Activated CD4-positive, alpha-beta T cell treated with anti-CD3 and anti-CD28 coated beads, Interleukin-2, Interleukin-4, amounts not matched to agents 100 ng/mL and 50 ng/mL, durations not matched to agents 16 hours and 8 hours (primary cell): ENCODE measurements around the gene STIM1.

Experiments
- DNase-seq: peaks from one replicate; pipeline ENCODE4 v3.0.0-alpha.2; 2020; ENCODE audit warnings: low spot score

Gene STIM1

DNA sequence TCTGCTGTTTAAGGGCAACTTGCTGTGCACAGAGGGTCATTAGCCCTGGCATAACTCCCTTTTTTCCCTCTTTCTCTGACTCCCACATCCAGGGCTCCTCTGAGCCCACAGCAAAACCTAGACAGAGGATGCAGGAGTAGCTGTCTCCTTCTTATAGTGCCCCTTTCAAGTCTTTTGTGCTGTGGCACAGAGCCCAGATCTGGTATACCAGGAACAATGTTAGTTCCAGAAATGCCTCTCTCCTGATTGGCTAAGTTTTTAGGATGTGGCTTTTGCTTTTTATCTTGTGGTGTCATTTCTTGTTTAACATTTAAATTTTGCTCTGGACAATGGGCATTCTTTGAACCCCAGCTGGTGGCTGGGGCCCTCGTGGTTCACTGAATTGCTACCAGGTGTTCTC is 213.5 kb downstream of the STIM1 start:
- DNase-seq = no peak

DNA sequence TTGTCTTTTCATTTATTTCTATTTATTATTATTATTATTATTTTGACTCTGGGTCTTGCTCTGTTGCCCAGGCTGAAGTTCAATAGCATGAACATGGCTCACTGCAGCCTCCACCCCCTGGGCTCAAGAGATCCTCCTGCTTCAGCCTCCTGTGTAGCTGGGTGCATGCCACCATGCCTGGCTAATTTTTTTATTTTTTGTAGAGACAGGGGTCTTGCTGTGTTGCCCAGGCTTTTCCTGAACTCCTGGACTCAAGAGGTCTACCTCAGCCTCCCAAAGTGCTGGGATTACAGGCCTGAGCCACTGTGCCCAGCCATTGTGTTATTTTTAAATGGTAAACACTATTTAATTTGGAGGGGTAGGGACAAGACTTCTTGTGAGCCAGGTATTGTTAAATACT is 215.9 kb downstream of the STIM1 start:
- DNase-seq = no peak

DNA sequence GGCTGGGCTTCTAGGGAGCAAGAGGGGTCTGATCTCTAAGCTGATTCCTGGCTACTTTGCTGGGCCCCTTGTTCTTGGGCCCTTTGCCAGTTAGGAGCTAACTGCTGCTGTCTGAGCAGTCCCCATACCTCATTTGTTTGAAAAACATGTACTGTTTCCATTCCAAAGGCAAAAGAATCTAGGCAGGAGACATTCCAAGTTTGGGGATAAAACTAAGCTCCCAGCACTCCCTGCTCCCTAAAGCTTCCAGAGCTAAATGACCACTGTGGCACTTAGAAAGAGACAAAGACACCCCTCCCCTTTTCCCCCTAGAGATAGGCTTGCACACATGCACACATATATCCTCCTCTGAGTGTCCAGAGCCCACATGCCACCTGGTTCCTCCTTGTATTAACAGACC is 216.4 kb downstream of the STIM1 start:
- no peak for DNase-seq

DNA sequence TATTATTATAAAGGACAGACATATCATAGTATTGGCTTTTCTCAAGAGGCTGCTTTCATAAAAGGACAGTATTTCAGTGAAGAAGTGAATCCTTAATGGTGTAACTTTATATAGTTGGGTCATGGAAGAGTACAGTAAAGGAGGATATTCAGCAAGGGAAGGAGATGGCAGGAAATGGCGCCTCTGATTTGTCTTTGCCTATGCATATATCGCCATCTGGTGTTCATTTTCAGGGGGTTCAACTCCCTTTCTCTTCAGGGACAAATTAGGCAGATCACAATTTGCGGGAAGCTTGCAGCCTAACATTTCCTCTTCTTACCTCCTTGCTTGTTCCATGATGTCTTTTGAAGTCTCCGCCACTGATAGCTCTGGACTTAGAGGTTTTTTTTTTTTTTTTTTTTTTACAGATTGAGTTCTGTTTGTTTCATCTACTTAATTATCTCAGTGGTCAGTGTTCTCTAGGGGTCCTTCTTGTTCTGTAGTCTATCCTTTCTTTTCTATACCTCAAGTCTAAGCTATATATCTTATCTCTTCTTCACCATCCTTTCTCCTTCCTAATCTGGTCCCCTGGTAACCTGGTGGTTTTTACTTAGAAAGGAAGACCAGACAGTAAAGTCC is 217.3 kb downstream of the STIM1 start:
- DNase-seq = peak; percentile 73

DNA sequence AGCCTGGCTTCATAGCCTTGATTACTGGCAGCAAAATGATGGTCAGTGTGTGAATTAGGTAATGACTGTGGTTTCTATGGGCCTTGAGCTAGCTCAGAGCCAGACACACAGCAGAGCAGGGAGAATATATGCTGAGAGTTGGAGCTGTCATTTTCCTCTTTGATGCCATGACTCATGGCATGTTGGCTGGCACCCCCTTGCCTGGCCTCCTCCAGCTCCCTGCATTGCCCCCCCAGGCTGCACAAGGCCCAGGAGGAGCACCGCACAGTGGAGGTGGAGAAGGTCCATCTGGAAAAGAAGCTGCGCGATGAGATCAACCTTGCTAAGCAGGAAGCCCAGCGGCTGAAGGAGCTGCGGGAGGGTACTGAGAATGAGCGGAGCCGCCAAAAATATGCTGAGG is 218.8 kb downstream of the STIM1 start:
- DNase-seq = no peak

DNA sequence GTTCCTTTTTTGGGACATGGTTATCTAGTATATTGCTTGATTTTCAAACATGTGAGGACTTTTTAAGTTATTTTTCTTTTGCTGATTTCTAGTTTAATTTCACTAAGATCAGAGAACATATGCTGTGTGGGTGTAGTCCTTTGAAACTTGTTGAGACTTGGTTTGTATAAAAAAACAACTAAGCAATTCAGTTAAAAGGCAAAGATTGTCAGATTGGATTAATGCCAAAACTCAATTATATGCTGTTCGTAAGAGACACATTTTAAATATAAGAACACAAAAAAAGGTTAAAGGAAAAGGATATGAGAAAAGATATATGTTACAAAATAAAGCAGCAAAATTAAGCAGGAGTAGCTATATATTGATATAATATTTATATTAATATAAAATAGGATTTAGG is 221.3 kb downstream of the STIM1 start:
- DNase-seq = no peak

DNA sequence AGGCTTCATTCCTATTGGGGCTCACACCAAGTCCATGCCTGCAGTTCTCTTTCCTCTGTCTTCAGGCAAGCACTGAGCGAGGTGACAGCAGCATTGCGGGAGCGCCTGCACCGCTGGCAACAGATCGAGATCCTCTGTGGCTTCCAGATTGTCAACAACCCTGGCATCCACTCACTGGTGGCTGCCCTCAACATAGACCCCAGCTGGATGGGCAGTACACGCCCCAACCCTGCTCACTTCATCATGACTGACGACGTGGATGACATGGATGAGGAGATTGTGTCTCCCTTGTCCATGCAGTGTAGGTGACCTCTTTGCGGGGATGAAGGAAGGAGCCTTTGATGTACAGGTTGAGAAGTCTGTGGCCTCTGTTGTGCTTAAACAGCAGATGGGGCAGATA is 227.7 kb downstream of the STIM1 start:
- no peak for DNase-seq

DNA sequence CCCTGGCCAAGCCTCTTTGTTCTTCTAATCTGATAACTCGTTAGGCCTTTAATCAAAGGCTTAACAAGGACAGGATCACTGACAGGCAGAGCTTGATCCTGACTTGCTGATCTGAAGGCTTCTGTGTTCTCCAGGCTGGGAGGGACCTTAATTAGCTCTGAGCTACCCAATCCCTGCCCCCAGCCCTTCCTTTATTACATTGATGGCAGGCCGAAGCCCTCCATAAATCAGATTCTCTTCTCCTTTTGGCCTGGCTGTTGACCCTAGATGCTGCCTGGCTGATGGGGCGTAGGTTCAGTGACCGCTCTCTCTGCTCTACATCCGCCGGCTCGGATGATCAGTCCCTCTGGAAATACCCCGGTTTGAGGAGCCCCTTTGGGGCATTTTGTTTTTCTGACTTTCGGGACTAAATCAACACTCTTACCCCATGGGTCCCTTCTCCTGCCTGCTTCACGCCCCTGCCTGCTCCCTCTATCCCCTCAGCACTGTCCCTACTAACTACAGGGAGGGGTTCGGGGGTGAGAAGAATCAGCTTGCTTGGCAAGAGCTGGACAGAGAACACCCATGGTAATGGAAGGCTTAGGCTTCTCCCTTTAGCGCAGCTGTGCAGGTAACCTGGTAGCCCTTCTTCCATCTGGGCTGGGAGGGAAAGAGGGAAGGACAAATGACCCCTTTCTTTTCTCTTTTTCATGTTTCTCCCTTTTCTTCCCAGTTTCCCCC is 229.1 kb downstream of the STIM1 start:
- DNase-seq = no peak

DNA sequence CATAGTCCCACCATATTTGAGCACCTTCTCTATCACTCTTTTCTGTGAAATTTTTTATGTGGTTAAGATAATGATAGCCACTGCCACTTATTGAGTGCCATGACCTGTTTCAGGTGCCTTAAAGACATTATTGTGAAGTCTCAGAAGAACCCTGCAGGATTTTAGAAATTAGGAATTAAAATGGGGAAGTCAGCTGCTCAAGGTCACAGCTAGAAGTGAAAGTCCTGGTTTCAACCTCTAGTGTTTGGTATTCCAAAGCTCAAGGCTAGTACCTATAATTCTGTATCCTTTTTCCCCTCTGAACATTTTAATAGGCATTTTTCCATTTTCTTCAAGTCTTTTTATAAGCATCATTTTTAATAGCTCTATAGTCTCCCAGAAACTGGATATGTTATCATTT is 230.1 kb downstream of the STIM1 start:
- no peak for DNase-seq

DNA sequence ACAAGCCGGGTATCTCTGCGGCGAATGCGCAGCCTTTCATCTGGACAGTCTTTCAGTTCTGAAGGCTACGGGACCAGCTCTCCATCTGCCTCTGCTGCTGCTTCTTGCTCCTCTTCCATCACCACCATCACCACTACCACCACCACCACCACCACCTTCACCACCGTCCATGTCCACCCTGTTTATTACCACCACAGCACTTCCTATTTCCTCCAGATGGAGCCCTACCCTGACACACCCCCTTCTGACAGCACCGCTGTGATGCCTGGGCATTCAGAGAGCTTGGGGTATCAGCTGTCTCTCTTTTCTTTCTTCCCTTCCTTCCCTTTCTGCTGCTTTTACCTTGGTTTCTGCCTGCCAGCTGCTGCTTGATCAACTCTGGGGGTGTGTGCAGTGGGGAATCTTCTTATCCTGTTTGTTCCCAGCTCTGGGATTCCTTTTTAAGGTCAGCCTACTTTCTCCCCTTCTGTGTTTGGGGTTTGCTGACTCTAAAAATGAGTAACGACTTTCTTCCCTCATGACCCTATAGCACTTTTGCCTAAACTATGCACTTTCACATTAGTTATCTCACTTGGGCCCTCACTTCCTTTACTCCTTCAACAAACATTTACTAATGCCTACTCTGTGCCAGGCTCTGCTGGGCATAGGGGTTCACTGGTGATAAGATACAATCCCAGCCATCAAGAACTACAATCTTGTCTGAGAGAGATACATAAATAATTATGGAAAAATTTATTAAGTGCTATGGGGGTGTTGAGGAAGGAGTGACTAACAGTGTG is 231.3 kb downstream of the STIM1 start:
- DNase-seq = no peak

DNA sequence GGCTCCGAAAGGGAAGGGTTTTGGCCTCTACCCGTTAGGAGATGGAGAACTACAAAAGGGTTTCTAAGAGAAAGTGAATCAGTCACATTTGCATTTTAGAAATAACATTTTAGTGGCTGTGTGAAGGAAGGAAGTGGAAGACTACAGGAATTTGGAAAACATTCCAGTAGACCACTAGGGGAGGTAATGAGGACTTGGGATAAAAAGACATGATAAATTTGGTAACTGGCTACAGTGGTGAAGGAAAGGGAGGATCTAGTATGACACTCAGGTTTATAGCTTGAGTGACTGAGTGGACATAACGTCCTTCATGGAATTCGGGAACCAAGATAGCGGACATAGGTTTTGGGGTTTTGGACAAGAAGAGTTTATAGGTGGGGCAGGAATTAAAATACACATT is 232.1 kb downstream of the STIM1 start:
- no peak for DNase-seq

DNA sequence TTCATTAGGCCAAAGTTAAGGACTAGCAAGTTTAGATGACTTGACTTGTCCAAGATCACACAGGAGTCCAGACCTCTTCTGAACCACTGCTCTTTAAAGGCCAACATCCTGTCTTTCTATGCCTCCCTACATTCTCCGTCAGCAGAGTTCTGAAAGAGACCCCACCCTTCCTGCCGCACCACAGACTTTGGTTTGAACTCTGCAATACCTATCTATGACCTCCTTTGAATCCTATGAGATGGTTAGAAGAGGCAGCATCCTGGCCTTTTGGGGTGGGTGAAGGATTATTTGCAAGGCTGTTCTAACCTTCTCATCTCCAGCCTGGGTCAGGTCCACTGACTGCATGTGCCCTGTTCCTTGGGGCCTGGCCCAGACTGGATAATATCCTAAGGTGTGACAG is 234.8 kb downstream of the STIM1 start:
- no peak for DNase-seq

DNA sequence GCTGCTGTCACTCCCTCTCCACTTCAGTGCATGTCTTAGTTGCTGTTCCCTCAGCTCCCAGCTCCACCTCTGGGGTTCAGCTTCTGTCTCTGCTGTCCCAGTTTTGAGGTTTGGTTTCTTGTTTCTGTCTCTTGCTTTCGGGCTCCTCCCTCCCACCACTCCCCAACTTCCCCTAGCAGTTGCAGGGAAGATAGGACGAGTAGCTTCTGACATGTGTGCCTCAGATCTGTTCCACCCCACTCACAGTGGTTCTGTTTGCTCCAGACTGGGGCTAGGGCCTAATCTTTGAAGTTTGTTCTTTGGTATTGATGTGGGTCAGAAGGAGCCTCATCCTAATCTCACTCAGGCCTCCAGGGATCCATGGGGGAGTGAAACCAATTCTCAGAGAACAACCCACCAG is 236.6 kb downstream of the STIM1 start:
- no peak for DNase-seq

DNA sequence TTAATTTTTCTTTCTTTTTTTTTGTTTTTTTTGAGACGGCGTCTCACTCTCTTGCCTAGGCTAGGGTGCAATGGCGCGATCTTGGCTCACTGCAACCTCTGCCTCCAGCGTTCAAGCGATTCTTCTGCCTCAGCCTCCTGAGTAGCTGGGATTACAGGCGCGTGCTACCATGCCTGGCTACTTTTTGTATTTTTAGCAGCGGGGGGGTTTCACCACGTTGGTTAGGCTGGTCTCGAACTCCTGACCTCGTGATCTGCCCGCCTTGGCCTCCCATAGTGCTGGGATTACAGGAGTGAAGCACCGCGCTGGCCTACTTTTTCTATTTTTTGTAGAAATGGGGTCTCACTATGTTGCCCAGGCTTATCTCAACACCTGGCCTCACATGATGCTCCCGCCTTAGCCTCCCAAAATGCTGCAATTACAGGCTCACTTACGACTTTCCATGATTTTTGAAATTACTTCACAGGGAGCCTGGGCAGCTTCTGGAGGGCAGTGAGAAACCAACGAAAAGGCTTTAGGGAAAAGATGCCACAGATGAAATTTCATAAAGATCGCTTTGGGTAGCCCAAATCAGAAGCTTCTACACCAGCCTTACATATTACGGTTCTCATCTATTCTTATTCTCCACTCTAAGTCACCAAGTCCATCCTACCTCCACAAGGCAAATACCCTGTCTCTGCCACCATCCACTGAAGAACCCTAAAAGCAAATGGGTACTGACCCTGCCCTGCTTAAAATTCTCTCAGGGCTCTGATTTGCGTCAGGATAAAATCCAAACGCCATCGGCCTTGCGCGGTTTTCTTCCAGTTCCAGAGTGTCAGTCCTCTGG is 238.3 kb downstream of the STIM1 start:
- DNase-seq = no peak

DNA sequence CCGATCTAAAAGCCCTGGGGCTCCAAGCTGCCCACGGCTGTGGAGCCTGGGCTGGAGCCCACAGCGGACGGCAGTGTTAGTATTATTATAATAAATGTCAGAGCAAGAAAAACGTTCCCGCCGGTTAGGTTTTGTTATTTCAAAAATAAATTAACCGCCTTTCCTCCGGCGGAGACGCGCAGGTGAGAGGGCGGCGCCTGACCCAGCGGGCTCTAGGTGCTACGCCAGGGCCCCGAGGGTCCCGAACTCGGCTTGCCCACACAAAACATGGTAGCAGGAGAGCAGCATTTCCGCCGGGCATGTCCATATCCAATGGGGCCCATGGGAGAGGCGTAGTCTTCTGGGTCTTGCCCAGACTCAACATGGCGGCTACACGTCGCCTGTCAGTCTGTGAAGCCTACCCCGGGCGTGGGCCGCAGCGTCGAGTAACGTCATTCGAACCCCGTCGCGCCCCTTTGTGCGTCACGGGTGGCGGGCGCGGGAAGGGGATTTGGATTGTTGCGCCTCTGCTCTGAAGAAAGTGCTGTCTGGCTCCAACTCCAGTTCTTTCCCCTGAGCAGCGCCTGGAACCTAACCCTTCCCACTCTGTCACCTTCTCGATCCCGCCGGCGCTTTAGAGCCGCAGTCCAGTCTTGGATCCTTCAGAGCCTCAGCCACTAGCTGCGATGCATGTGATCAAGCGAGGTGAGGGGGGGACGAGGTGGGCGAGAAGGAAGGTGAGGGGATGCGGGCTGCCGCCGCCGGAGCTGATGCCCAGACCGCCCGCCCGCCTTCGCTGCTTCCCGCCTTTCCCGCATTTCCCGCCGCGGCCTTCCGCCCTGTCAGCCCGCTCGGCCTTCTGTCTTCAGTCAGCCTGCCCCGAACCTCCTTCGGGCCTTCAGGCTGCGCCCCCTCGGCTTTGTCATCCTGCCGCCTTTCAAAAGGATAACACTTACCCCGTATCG is 239.2 kb downstream of the STIM1 start, which contains the start of gene RRM1:
RRM1 (plus strand) TSS at position 452 of the 944 bp plus-strand sequence; CDS start at position 666, 214 bp downstream.
- DNase-seq = peak; percentile 96

DNA sequence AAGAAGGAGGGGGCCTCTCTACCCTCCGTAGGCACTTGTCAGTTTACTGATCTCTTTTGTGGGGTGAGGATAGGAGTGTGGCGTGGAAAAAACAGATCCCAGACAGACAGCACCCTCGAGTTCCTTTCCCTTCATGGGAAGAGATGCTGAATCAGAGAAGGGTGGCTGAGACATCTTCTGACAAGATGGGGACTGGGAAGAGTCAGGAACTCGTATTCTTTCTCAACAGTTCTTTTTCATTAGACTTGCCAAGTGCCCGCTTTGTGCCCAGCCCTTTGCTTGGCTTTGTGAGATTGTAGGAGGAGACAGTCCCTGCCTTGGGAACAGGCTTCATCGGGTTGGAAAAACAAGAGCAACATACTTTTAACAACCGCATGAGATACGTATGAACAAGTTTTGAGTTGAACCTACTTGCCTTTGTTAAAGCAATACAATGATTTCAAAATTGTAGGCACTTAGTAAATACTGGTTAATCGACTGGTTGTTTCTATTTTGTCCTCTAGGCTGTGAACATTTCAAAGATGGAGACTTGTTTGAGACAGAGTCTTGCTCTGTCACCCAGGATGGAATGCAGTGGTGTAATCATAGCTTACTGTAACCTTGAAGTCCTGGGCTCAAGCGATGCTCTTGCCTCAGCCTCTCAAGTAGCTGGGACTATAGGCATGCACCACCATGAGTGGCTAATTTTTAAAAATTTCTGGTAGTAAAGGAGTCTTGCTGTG is 240.2 kb downstream of the STIM1 start:
- peak; percentile 35 for DNase-seq

DNA sequence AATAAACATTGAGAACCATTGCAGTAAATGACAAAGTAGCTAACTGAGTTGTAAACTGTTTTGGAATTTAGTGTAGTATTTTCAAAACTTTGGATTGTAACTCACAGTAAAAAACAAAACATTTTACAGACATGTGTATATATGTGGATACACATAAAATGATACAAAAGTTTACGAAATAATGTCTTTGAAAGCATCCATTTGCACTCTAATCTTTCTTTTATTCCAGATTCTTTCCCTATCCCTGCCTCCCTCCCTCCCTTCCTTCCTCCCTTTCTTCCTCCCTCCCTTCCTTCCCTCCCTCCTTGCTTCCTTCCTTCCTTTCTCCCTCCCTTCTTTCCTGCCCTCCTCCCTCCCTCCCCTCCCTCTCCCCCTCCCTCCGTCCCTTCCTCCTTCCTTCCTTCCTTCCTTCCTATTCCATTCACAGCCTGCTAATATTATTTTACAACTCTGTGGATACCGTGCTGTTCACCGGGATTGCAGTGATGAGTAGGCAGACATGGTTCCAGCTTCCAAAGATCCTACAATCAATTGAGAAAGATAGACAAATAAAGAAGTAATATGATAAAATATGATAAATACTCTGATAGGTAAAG is 242.7 kb downstream of the STIM1 start:
- DNase-seq = no peak

DNA sequence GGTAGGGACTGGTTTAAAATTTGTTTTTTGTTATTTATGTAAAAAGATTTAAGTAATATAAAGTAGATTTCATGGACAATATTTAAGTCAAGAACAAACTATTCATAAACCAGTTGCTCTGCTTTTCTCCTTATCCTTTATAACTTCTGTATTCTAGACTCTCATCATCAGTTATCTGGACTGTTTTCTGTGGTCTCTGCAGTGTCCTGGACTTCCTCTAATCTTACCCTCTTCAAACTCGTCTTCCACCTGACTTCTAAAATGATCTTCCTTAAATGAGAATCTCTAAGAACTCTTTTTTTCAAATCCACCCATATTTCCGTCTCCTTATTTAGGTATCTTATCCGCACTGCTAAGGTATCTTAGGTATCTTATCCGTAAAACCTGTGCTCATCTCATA is 247.2 kb downstream of the STIM1 start:
- DNase-seq = no peak

DNA sequence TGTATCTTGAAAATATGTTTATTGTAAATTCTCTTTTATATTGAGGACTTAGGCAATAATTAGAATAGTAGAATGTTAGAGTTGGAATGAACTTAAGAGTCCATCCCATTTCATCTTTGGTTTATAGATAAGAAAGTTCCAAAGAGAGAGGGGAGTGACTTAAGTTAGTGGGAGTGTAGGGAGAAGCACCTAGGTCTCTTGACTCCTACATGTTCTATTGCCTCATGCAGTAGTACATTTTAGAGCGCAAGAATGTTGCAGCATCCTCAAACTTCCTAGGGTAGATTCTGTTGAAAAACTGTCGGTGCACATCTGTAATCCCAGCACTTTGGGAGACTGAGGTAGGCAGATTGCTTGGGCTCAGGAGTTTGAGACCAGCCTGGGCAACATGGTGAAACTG is 247.8 kb downstream of the STIM1 start:
- no peak for DNase-seq

DNA sequence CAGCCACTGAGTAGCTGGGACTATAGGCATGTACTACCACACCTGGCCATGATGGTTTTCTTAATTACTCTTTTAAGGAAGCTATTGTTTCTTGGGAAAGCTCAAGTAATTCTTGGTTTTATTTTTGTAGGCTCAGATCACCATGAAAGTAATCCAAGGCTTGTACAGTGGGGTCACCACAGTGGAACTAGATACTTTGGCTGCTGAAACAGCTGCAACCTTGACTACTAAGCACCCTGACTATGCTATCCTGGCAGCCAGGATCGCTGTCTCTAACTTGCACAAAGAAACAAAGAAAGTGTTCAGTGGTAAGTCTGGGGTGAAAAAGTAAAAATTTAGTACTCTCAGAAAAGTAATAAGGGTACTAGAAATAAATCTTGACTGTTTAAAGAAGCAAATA is 250.5 kb downstream of the STIM1 start:
- DNase-seq = no peak
